ENCODE data around the gene P3H1.

DNA sequence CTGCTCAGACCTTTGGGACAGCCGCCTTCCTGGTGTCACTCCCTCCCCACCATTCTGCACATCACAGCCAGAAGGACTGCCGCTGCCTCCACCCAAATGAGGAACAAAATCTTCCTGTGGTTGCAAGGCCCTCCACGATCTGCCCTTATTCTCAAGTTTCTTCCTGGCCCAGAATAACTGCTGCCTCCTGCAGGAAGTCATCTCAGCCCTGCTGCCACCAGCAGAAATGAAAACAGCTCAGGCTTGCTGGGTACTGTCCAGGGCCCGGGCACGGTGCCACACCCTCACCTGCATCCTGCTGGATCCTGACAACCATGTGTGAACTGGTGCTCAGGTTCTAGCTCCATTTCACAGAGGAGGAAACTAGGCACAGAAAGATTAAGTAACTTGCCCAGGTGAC, 29.6 kb downstream of the P3H1 start:
- TF ChIP-seq EZH2 (IDR thresholded peaks at IDR 0.05) (no peak), POLR2A (IDR thresholded peaks at IDR 0.05; ENCODE audit: borderline replicate concordance, extremely low read depth, insufficient read depth, insufficient read length) (no peak), POLR2AphosphoS5 (IDR thresholded peaks at IDR 0.05; ENCODE audit: low read depth, low read length) (no peak), ZNF274 (IDR thresholded peaks at IDR 0.05; ENCODE audit: low read depth, low read length) (no peak), YY1 (IDR thresholded peaks at IDR 0.05; ENCODE audit: extremely low read depth, insufficient replicate concordance, low read depth, low read length) (no peak)
- TF ChIP-seq, protein P1, sequence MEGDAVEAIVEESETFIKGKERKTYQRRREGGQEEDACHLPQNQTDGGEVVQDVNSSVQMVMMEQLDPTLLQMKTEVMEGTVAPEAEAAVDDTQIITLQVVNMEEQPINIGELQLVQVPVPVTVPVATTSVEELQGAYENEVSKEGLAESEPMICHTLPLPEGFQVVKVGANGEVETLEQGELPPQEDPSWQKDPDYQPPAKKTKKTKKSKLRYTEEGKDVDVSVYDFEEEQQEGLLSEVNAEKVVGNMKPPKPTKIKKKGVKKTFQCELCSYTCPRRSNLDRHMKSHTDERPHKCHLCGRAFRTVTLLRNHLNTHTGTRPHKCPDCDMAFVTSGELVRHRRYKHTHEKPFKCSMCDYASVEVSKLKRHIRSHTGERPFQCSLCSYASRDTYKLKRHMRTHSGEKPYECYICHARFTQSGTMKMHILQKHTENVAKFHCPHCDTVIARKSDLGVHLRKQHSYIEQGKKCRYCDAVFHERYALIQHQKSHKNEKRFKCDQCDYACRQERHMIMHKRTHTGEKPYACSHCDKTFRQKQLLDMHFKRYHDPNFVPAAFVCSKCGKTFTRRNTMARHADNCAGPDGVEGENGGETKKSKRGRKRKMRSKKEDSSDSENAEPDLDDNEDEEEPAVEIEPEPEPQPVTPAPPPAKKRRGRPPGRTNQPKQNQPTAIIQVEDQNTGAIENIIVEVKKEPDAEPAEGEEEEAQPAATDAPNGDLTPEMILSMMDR (IDR thresholded peaks at IDR 0.05 in 2 of 3, conservative IDR thresholded peaks at IDR 0.05 in 1 of 3; ENCODE audit: borderline replicate concordance in 1 of 3, insufficient read depth in 1 of 3, low read depth in 2 of 3, low read length in 2 of 3): no peak
- TF ChIP-seq, protein P2, sequence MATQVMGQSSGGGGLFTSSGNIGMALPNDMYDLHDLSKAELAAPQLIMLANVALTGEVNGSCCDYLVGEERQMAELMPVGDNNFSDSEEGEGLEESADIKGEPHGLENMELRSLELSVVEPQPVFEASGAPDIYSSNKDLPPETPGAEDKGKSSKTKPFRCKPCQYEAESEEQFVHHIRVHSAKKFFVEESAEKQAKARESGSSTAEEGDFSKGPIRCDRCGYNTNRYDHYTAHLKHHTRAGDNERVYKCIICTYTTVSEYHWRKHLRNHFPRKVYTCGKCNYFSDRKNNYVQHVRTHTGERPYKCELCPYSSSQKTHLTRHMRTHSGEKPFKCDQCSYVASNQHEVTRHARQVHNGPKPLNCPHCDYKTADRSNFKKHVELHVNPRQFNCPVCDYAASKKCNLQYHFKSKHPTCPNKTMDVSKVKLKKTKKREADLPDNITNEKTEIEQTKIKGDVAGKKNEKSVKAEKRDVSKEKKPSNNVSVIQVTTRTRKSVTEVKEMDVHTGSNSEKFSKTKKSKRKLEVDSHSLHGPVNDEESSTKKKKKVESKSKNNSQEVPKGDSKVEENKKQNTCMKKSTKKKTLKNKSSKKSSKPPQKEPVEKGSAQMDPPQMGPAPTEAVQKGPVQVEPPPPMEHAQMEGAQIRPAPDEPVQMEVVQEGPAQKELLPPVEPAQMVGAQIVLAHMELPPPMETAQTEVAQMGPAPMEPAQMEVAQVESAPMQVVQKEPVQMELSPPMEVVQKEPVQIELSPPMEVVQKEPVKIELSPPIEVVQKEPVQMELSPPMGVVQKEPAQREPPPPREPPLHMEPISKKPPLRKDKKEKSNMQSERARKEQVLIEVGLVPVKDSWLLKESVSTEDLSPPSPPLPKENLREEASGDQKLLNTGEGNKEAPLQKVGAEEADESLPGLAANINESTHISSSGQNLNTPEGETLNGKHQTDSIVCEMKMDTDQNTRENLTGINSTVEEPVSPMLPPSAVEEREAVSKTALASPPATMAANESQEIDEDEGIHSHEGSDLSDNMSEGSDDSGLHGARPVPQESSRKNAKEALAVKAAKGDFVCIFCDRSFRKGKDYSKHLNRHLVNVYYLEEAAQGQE (IDR thresholded peaks at IDR 0.05; ENCODE audit: low read depth): no peak
- TF ChIP-seq, protein P3, sequence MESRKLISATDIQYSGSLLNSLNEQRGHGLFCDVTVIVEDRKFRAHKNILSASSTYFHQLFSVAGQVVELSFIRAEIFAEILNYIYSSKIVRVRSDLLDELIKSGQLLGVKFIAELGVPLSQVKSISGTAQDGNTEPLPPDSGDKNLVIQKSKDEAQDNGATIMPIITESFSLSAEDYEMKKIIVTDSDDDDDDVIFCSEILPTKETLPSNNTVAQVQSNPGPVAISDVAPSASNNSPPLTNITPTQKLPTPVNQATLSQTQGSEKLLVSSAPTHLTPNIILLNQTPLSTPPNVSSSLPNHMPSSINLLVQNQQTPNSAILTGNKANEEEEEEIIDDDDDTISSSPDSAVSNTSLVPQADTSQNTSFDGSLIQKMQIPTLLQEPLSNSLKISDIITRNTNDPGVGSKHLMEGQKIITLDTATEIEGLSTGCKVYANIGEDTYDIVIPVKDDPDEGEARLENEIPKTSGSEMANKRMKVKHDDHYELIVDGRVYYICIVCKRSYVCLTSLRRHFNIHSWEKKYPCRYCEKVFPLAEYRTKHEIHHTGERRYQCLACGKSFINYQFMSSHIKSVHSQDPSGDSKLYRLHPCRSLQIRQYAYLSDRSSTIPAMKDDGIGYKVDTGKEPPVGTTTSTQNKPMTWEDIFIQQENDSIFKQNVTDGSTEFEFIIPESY (IDR thresholded peaks at IDR 0.05; ENCODE audit: extremely low read depth, insufficient replicate concordance, low read length): no peak

Measured in HCT116 (cell line).